HG02885 (cell line): ENCODE results near the gene MT1B.

ENCODE experiments used
- ATAC-seq: cut with Tn5 transposase; IDR thresholded peaks from one replicate; pipeline ENCODE4 v1.9.1; 2021; ENCODE audit warnings: mild to moderate bottlenecking; ENCODE audit not compliant: unreplicated experiment, poor library complexity

The MT1B gene

GRCh38 chr16:56651586-56651985 is at the start of gene MT1B:
Gene MT1B, plus strand, starts transcription at chr16:56651886. Its CDS starts 68 bp downstream, at chr16:56651954.
- ATAC-seq, result no peak

DNA sequence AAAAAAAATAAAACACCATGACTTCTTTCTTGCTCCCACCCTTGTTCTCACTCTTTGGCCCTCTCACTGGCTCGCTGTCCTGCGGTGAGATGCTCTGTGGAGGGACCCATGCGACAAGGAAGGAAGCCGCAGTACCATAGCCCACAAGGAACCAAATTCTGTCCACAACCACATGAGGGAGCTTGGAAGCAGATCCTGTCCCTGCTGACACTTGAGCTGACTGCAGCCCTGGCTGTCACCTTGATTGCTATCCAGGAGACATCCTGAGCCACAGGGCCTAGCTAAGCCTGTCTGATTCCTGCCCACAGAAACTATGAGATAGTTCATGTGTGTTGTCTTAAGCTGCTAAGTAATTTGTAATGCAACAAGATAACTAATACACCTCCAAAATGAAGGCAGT is 48.1 kb upstream of the MT1B start:
- ATAC-seq, result no peak

- no peak for ATAC-seq
These were observed 46.7 kb upstream of the MT1B start for GRCh38 chr16:56604966-56605365.

DNA sequence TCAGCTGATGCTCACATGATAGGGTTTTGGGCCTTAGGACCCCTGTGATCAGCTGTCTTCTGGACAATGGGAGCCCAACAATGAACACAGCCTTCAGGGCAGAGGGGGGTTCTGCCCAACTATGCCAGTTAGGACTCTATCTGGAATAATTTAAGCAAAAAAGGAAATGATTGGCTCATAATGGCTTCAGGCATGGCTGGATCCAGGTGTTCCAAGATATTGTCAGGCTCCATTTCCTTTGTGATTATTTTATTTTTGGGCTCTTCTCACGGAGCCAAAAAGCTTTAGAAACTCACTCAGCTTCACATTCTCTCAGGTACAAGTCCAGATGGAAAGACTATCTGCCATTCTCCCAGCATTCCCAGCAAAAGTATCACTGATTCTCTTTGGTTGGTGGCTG is 46.2 kb upstream of the MT1B start:
- no peak for ATAC-seq

DNA sequence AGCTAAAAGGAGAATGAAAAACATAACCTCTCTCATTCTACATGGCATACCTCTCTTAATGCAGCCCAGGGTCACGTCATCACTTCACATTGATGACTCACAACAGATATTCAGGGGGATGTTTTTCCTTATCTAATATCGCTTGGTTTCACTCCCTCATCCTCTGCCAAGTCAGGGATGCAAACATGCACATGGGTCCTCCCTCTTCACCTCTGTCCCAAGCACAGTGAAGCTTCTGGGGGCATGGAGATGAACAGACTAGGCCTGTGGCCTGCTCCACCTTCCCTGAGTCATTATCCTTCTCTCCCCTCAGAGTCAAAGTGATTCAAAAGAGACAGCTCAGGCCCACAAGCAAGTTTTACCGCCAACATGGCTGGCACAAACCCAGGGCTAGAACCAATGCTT is 45.6 kb upstream of the MT1B start:
- ATAC-seq, result no peak

- no peak for ATAC-seq
These were observed 45.1 kb upstream of the MT1B start for GRCh38 chr16:56606476-56607108.

- no peak for ATAC-seq
These were observed 44.5 kb upstream of the MT1B start for GRCh38 chr16:56607109-56607618.

- ATAC-seq, result no peak
These were observed 44.0 kb upstream of the MT1B start for GRCh38 chr16:56607675-56608042.

DNA sequence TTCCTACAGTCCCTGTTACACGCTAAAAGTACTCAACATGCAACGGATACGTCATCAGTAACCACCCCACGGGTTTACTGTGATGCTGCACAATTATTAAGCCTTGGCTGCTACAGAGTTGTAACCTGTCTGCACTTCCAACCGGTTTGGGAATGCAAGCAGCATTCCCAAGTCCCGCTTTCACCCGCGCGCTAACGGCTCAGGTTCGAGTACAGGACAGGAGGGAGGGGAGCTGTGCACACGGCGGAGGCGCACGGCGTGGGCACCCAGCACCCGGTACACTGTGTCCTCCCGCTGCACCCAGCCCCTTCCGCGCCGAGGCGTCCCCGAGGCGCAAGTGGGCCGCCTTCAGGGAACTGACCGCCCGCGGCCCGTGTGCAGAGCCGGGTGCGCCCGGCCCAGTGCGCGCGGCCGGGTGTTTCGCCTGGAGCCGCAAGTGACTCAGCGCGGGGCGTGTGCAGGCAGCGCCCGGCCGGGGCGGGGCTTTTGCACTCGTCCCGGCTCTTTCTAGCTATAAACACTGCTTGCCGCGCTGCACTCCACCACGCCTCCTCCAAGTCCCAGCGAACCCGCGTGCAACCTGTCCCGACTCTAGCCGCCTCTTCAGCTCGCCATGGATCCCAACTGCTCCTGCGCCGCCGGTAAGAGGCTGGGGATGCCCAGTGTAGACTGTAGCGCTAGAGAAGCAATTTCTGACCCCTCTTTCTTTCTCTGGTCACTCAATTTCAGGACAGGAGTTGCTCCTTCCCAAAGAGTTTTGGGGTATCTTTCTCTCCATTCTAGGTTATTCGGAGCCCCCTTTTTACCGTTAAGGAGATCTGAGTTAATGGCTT is 43.4 kb upstream of the MT1B start, which contains the start of gene MT2A:
Gene MT2A, plus strand, starts transcription at position 542 of the 833 bp plus-strand sequence. Its CDS starts 72 bp downstream, at position 614.
- ATAC-seq, result peak; percentile 92

GRCh38 chr16:56608876-56609462 is 42.7 kb upstream of the MT1B start:
- ATAC-seq, result no peak

DNA sequence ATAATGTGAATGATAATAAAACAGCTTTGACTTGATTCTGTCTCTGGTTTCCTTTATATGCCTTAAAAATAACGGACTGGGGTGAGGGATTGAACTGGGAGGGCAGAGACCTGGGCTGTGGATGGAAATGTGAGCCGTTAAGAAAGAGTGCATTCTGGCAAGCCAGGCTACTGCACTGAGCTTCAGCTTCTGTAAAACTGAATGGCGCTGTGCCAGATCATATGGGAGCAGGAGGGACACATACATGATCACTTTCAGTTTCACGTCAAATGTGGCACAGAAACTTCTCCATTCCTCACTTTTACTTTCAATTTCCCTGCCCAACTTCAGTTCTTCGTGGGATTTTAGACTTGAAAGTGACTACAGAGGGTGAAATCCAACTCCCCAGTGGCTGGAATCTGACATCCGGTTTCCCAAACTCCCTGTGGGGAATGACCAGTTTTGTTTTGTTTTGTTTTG is 42.2 kb upstream of the MT1B start:
- ATAC-seq, result peak; percentile 55

DNA sequence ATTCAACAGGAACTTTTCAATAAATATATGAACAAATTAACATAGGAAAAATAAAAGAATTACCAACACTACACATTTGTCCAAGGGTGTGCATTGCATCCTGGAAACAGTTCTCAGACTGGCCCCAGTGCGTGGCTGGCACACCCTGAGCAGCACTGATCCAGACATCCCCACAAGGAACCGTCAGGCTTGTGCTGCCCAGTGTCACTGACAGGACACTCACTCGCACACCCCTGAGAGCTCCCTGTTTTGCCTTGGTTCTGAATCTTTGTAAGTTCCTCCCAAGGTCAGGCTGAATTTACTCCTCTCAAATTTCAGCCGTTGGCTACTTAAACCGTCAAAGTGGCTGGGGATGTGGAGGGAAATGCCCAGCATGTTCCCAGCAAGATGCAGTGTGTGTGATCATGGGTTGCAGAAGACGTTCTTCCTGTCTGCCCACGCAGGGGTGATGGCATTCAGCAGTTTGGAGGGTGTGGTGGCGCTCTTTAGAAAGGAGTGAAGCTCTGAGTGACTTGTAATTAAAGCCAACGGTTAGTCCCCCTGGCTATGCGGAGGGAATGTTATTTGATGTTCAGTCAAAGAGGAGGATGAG is 41.6 kb upstream of the MT1B start:
- ATAC-seq, result no peak

DNA sequence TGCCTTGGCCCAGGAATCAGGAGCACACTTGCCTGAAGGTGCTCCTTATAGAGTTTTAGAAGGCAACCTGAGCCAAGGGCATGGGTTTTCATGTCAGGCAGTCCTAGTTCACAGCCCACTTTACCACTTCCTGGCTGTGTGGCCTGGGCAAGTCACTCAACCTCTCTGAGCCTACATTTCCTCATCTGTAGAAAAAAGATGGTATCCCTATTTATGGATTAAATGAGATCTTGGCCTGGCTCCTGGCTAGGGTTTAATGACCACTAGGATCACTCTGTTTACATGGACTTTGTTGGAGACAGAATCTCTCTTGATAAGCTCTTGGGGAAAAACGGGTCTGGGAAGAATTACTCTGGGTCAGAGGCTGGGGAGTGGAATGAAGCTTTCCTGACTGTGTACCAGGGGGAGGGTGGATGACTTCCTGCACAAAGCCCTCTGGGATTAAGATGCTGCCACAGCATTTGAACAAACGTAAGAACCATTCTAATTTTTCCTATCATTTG is 41.0 kb upstream of the MT1B start:
- ATAC-seq, result no peak

GRCh38 chr16:56611281-56611833 is 40.3 kb upstream of the MT1B start:
- ATAC-seq, result no peak

DNA sequence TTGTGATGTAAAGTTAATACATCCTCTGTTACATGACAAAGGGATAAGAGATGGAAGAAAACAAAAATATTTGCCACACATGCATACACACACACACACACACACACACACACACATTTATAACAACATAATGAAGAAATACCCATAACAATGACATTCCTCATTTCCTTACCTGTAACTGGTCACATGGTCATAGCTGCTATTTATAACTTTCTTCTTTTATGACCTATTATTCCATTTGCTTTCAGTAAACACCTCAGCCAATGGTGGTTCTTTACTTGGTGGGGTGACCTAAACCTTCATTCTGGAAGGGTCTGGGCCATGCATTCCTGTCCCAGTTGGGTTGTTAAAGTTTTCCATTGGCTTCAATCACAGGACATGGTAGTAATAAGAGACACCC is 38.0 kb upstream of the MT1B start:
- no peak for ATAC-seq

- no peak for ATAC-seq
These were observed 37.1 kb upstream of the MT1B start for GRCh38 chr16:56614549-56614991.

GRCh38 chr16:56615353-56615752 is 36.3 kb upstream of the MT1B start:
- no peak for ATAC-seq

DNA sequence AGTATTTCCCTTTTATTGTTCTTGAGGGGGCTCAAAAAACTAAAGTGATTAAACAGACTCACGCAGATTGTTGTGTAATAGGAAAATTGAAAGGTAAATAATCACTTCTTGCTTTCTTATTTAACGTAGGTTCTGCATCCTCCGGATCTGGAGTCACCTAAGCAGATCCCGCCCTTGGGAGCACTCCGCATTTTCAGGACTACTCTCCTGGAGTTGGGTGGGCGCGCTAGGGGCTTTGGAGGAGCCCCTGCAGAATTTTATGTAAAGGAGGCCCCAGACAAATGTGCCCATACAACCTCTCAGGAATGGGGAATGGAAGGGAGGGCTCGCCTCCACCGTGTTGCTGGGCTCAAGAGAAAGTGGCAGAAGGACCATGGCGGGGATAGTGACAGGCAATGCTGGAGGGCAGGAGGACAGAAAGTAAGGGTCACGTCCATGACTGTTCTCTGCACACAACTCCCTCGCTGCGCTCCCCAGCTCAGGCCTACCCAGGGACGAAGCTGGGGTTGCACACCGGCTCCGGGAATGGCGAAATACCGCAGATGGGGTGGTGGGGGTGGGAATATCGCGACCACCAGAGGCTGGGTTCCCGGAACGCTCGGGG is 35.0 kb upstream of the MT1B start:
- ATAC-seq, result no peak

GRCh38 chr16:56617212-56618085 is 34.2 kb upstream of the MT1B start:
- no peak for ATAC-seq
